ENCODE results near the gene CD96. TPM values are rescaled to one million over a fixed set of nuclear protein-coding genes. Genes with fewer than 3 reads are reported as not detected.
A peak's percentile ranks its signal among the peaks of the same experiment; 100 is the strongest.
"Not testable (repeated sequence)": the region's sequence is repeated elsewhere in the genome, so short reads cannot be mapped to it uniquely, and the experiment has no call there.

CD96 gene
- polyA plus RNA-seq, 1 donor from 2014 or later: not detected

GRCh38 chr3:111668888-111669488, 127.0 kb downstream of the CD96 start:
- no peak overlapping the region for H3K9ac ChIP-seq (ENCODE audit: low read length)
- H3K4me2 ChIP-seq (ENCODE audit: low read length): no peak overlapping the region
- no peaks in the 10 kb centered on the region for H3K79me2 ChIP-seq (replicated peaks; ENCODE audit: insufficient read depth, low read length)
- H3K9me2 ChIP-seq (ENCODE audit: insufficient read depth, low read length): no peaks in the 10 kb centered on the region
- H3K27ac ChIP-seq (ENCODE audit: low read length): no peak overlapping the region
- no peak overlapping the region for H2AFZ ChIP-seq (ENCODE audit: low read depth, low read length)
- H4K20me1 ChIP-seq (ENCODE audit: insufficient read depth): no peaks in the 10 kb centered on the region
- H3K27me3 ChIP-seq (ENCODE audit: insufficient read depth, low read depth, low read length): no peaks in the 10 kb centered on the region
- no peak overlapping the region for H3K4me3 ChIP-seq (ENCODE audit: low read length)
- H3K36me3 ChIP-seq (ENCODE audit: insufficient read depth, low read length): no peaks in the 10 kb centered on the region
- H3K9me3 ChIP-seq (ENCODE audit: low read length): no peaks in the 10 kb centered on the region
- no peaks in the 10 kb centered on the region for H3F3A ChIP-seq (ENCODE audit: insufficient read depth, low read length, poor library complexity, severe bottlenecking)
- TF ChIP-seq SMC3 (conservative IDR thresholded peaks at IDR 0.05; ENCODE audit: poor library complexity) (peak; percentile 83), CTCF (IDR thresholded peaks at IDR 0.05; ENCODE audit: poor library complexity, severe bottlenecking) (peak; percentile 91), RAD21 (conservative IDR thresholded peaks at IDR 0.05) (peak; percentile 89), TAF1 (IDR thresholded peaks at IDR 0.05; ENCODE audit: low read depth) (no peak)

- no peaks in the 10 kb centered on the region for H3K27me3 ChIP-seq (ENCODE audit: insufficient read depth, low read depth, low read length)
- H3K36me3 ChIP-seq (ENCODE audit: insufficient read depth, low read length): no peaks in the 10 kb centered on the region
- H3K4me2 ChIP-seq (ENCODE audit: low read length): no peak overlapping the region
- no peaks in the 10 kb centered on the region for H3K9me3 ChIP-seq (ENCODE audit: low read length)
- peaks cover 4% of the 10 kb centered on the region for H3K79me2 ChIP-seq (replicated peaks; ENCODE audit: insufficient read depth, low read length)
- no peak overlapping the region for H3K27ac ChIP-seq (ENCODE audit: low read length)
- TF ChIP-seq RAD21 (conservative IDR thresholded peaks at IDR 0.05) (no peak), REST (IDR thresholded peaks at IDR 0.05; ENCODE audit: borderline replicate concordance) (no peak), EP300 (conservative IDR thresholded peaks at IDR 0.05; ENCODE audit: poor library complexity, severe bottlenecking) (no peak), EZH2 (IDR thresholded peaks at IDR 0.05; ENCODE audit: borderline replicate concordance, insufficient read depth, low read length, poor library complexity, severe bottlenecking) (no peak), MXI1 (conservative IDR thresholded peaks at IDR 0.05; ENCODE audit: poor library complexity, severe bottlenecking) (no peak), SMC3 (conservative IDR thresholded peaks at IDR 0.05; ENCODE audit: poor library complexity) (no peak), TAF1 (IDR thresholded peaks at IDR 0.05; ENCODE audit: low read depth) (no peak), POLR2AphosphoS5 (IDR thresholded peaks at IDR 0.05) (no peak), CTCF (IDR thresholded peaks at IDR 0.05; ENCODE audit: poor library complexity, severe bottlenecking) (no peak)
- no peak overlapping the region for H3K4me3 ChIP-seq (ENCODE audit: low read length)
- H3K9ac ChIP-seq (ENCODE audit: low read length): no peak overlapping the region
- H4K20me1 ChIP-seq (ENCODE audit: insufficient read depth): no peaks in the 10 kb centered on the region
- H3K9me2 ChIP-seq (ENCODE audit: insufficient read depth, low read length): no peaks in the 10 kb centered on the region
- no peaks in the 10 kb centered on the region for H3F3A ChIP-seq (ENCODE audit: insufficient read depth, low read length, poor library complexity, severe bottlenecking)
- H2AFZ ChIP-seq (ENCODE audit: low read depth, low read length): no peak overlapping the region
These were observed 128.1 kb downstream of the CD96 start for GRCh38 chr3:111669926-111670630.

- not testable (repeated sequence) for H3F3A ChIP-seq (ENCODE audit: insufficient read depth, low read length, poor library complexity, severe bottlenecking); H3K4me2 ChIP-seq (ENCODE audit: low read length); H4K20me1 ChIP-seq (ENCODE audit: insufficient read depth); H3K27me3 ChIP-seq (ENCODE audit: insufficient read depth, low read depth, low read length); H3K36me3 ChIP-seq (ENCODE audit: insufficient read depth, low read length); H3K9me3 ChIP-seq (ENCODE audit: low read length); H3K4me3 ChIP-seq (ENCODE audit: low read length); H3K9me2 ChIP-seq (ENCODE audit: insufficient read depth, low read length); H3K27ac ChIP-seq (ENCODE audit: low read length); H3K9ac ChIP-seq (ENCODE audit: low read length); H2AFZ ChIP-seq (ENCODE audit: low read depth, low read length)
- H3K79me2 ChIP-seq (replicated peaks; ENCODE audit: insufficient read depth, low read length): peaks cover 19% of the 10 kb centered on the region
These were observed 130.5 kb downstream of the CD96 start for GRCh38 chr3:111672461-111672860.
